HEK293 (cell line): ENCODE measurements around the gene CDC25C.
A peak's percentile ranks its signal among the peaks of the same experiment; 100 is the strongest.

Source experiments
- KLF7 ChIP-seq: fragments of 450-650 bp; formaldehyde crosslinking; IDR thresholded peaks from 2 replicates; pipeline ENCODE4 v1.5.1; 2016; ENCODE audit warnings: missing biosample characterization, missing genetic modification characterization, borderline replicate concordance
- KLF9 ChIP-seq: fragments of 450-650 bp; formaldehyde crosslinking; IDR thresholded peaks from 2 replicates; pipeline ENCODE4 v1.5.1; 2016; ENCODE audit warnings: missing biosample characterization, missing genetic modification characterization, low read depth
- PRDM1 ChIP-seq: fragments of 450-650 bp; formaldehyde crosslinking; IDR thresholded peaks from 2 replicates; pipeline ENCODE4; 2016; ENCODE audit warnings: missing biosample characterization, missing genetic modification characterization
- SALL2 ChIP-seq: fragments of 450-650 bp; formaldehyde crosslinking; IDR thresholded peaks from 2 replicates; pipeline ENCODE4 v1.5.0; 2017; ENCODE audit warnings: missing biosample characterization, mild to moderate bottlenecking, missing genetic modification characterization, borderline replicate concordance
- SCRT2 ChIP-seq: fragments of 450-650 bp; formaldehyde crosslinking; IDR thresholded peaks from 2 replicates; pipeline ENCODE4 v1.5.1; 2016; ENCODE audit warnings: missing biosample characterization, missing genetic modification characterization
- SP2 ChIP-seq: fragments of 450-650 bp; formaldehyde crosslinking; IDR thresholded peaks from 2 replicates; pipeline ENCODE4 v1.5.1; 2016; ENCODE audit warnings: missing biosample characterization, missing genetic modification characterization
- TCF7L2 ChIP-seq: IDR thresholded peaks from 2 replicates; pipeline ENCODE4 v1.6.1; 2011; ENCODE audit warnings: low read depth, mild to moderate bottlenecking, inconsistent platforms, low read length, moderate library complexity, borderline replicate concordance
- ZBTB1 ChIP-seq: fragments of 450-650 bp; formaldehyde crosslinking; IDR thresholded peaks from 2 replicates; pipeline ENCODE4 v1.5.1; 2016; ENCODE audit warnings: missing biosample characterization, missing genetic modification characterization
- ZBTB48 ChIP-seq: fragments of 450-650 bp; formaldehyde crosslinking; IDR thresholded peaks from 2 replicates; pipeline ENCODE4 v1.5.1; 2016; ENCODE audit warnings: missing biosample characterization, missing genetic modification characterization
- ZNF132 ChIP-seq: fragments of 450-650 bp; formaldehyde crosslinking; IDR thresholded peaks from 2 replicates; pipeline ENCODE4 v1.5.1; 2017; ENCODE audit warnings: missing biosample characterization, missing genetic modification characterization, borderline replicate concordance
- ZNF146 ChIP-seq: fragments of 450-650 bp; formaldehyde crosslinking; IDR thresholded peaks from 2 replicates; pipeline ENCODE4 v1.5.1; 2016; ENCODE audit warnings: missing biosample characterization, missing genetic modification characterization
- ZNF174 ChIP-seq: fragments of 450-650 bp; formaldehyde crosslinking; IDR thresholded peaks from 2 replicates; pipeline ENCODE4 v1.5.0; 2017; ENCODE audit warnings: missing biosample characterization, mild to moderate bottlenecking, missing genetic modification characterization
- ZNF19 ChIP-seq: fragments of 450-650 bp; formaldehyde crosslinking; IDR thresholded peaks from 2 replicates; pipeline ENCODE4; 2016; ENCODE audit warnings: missing biosample characterization, missing genetic modification characterization, low read depth
- ZNF2 ChIP-seq: fragments of 450-650 bp; formaldehyde crosslinking; IDR thresholded peaks from 2 replicates; pipeline ENCODE4 v1.5.1; 2016; ENCODE audit warnings: missing biosample characterization, missing genetic modification characterization
- ZNF391 ChIP-seq: fragments of 450-650 bp; formaldehyde crosslinking; IDR thresholded peaks from 2 replicates; pipeline ENCODE4 v1.5.1; 2016; ENCODE audit warnings: low read depth, missing biosample characterization, missing genetic modification characterization, borderline replicate concordance
- ZNF394 ChIP-seq: fragments of 450-650 bp; formaldehyde crosslinking; IDR thresholded peaks from 2 replicates; pipeline ENCODE4 v1.5.1; 2016; ENCODE audit warnings: missing biosample characterization, missing genetic modification characterization, mild to moderate bottlenecking, moderate library complexity, borderline replicate concordance
- ZNF426 ChIP-seq: fragments of 450-650 bp; formaldehyde crosslinking; IDR thresholded peaks from 2 replicates; pipeline ENCODE4 v1.5.1; 2017; ENCODE audit warnings: missing biosample characterization, missing genetic modification characterization, mild to moderate bottlenecking, inconsistent platforms, moderate library complexity
- ZNF510 ChIP-seq: fragments of 450-650 bp; formaldehyde crosslinking; IDR thresholded peaks from 2 replicates; pipeline ENCODE4 v1.5.1; 2018; ENCODE audit warnings: mild to moderate bottlenecking, missing genetic modification characterization, missing biosample characterization; ENCODE audit not compliant: insufficient replicate concordance
- ZNF560 ChIP-seq: fragments of 450-650 bp; formaldehyde crosslinking; IDR thresholded peaks from 2 replicates; pipeline ENCODE4 v1.5.1; 2017; ENCODE audit warnings: missing biosample characterization, missing genetic modification characterization, borderline replicate concordance
- ZNF610 ChIP-seq: fragments of 450-650 bp; formaldehyde crosslinking; IDR thresholded peaks from 2 replicates; pipeline ENCODE4 v1.5.1; 2016; ENCODE audit warnings: missing biosample characterization, missing genetic modification characterization, borderline replicate concordance
- ZNF623 ChIP-seq: fragments of 450-650 bp; formaldehyde crosslinking; IDR thresholded peaks from 2 replicates; pipeline ENCODE4 v1.5.1; 2016; ENCODE audit warnings: missing biosample characterization, missing genetic modification characterization
- ZNF76 ChIP-seq: fragments of 450-650 bp; formaldehyde crosslinking; IDR thresholded peaks from 2 replicates; pipeline ENCODE4; 2016; ENCODE audit warnings: low read depth, missing biosample characterization, missing genetic modification characterization, borderline replicate concordance
- ZNF776 ChIP-seq: fragments of 450-650 bp; formaldehyde crosslinking; IDR thresholded peaks from 2 replicates; pipeline ENCODE4 v1.5.0; 2017; ENCODE audit warnings: missing biosample characterization, missing genetic modification characterization, borderline replicate concordance
- ZNF785 ChIP-seq: fragments of 450-650 bp; formaldehyde crosslinking; IDR thresholded peaks from 2 replicates; pipeline ENCODE4 v1.5.1; 2016; ENCODE audit warnings: missing biosample characterization, missing genetic modification characterization
- ZNF792 ChIP-seq: fragments of 450-650 bp; formaldehyde crosslinking; IDR thresholded peaks from 2 replicates; pipeline ENCODE4 v1.5.1; 2016; ENCODE audit warnings: missing biosample characterization, missing genetic modification characterization
- ZNF837 ChIP-seq: fragments of 450-650 bp; formaldehyde crosslinking; IDR thresholded peaks from 2 replicates; pipeline ENCODE4 v1.5.1; 2016; ENCODE audit warnings: missing biosample characterization, missing genetic modification characterization
- TF ChIP-seq, protein P1 (sequence below): fragments of 450-650 bp; formaldehyde crosslinking; IDR thresholded peaks from 2 replicates; pipeline ENCODE4 v1.5.1; 2016; ENCODE audit warnings: missing biosample characterization, missing genetic modification characterization
- TF ChIP-seq, protein P2 (sequence below): fragments of 450-650 bp; formaldehyde crosslinking; IDR thresholded peaks from 2 replicates; pipeline ENCODE4 v1.5.1; 2017; ENCODE audit warnings: missing biosample characterization, missing genetic modification characterization
- TF ChIP-seq, protein P3 (sequence below): fragments of 450-650 bp; formaldehyde crosslinking; IDR thresholded peaks from 2 replicates; pipeline ENCODE4 v1.5.1; 2017; ENCODE audit warnings: missing biosample characterization, missing genetic modification characterization
- TF ChIP-seq, protein P4 (sequence below): fragments of 450-650 bp; formaldehyde crosslinking; conservative IDR thresholded peaks from 2 replicates; pipeline ENCODE4 v1.5.1; 2016; ENCODE audit warnings: low read depth, missing biosample characterization, missing genetic modification characterization

Gene CDC25C

DNA sequence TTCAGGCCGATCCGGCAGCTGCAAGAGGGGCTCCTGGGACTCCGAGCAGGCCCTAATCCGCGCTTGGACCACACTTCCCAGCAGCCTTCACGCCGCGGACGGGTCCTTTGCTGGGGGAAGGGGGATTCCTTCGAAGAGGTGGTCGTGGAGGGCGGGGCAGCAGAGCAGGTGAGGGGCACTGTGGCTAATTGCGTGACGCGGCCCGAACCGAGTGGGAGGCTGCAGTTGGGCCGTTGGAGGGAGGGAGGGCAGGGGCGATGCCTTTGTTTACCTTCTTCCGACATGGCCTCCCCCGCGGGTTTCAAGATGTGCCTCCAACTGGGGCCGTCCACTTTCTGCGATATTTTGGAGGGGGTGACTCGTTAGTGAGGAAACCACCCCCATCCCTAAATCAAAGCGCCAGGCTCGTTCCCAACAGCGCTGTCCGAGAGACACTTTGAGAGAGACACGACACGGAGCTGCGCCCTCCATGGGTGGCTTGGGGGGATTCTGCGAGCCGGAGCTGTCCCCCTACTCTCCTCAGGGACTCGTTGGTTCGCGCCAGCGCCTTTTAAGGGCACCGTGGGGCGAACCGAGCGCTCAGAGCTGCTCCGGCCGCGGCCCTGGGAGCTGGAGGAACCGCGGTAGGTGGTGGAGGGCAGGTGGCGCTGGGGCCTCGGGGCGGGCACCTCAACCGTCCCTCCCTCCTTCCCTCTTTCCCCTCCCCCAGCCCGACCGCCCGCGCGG is 6.2 kb upstream of the CDC25C start, which contains the start of gene FAM53C (continued):
- TF ChIP-seq ZNF394 (tag by site-specific recombination), result peak; percentile 72; the same call in 1 of the 2 replicates
- peak; percentile 96 for TF ChIP-seq ZNF76
- TF ChIP-seq, protein P1, sequence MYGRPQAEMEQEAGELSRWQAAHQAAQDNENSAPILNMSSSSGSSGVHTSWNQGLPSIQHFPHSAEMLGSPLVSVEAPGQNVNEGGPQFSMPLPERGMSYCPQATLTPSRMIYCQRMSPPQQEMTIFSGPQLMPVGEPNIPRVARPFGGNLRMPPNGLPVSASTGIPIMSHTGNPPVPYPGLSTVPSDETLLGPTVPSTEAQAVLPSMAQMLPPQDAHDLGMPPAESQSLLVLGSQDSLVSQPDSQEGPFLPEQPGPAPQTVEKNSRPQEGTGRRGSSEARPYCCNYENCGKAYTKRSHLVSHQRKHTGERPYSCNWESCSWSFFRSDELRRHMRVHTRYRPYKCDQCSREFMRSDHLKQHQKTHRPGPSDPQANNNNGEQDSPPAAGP (tag by site-specific recombination), result peak; percentile 73; the same call in 1 of the 2 replicates
- TF ChIP-seq ZNF19 (tag by site-specific recombination), result no peak
- TF ChIP-seq ZBTB48 (tag by site-specific recombination), result peak; percentile 46; the same call in 1 of the 2 replicates
- TF ChIP-seq KLF9 (tag by site-specific recombination), result peak; percentile 61; the same call in 1 of the 2 replicates
- TF ChIP-seq ZNF391 (tag by site-specific recombination), result peak; percentile 86; the same call in 1 of the 2 replicates
- TF ChIP-seq ZNF610 (tag by site-specific recombination), result peak; percentile 78
- no peak for TF ChIP-seq ZNF132 (tag by site-specific recombination)
- TF ChIP-seq ZNF785 (tag by site-specific recombination), result no peak
- TF ChIP-seq ZNF623 (tag by site-specific recombination), result no peak
- TF ChIP-seq ZNF776 (tag by site-specific recombination), result no peak
- no peak for TF ChIP-seq SALL2
- no peak for TF ChIP-seq ZNF426
- no peak for TF ChIP-seq ZNF510 (tag by site-specific recombination)
- TF ChIP-seq ZNF174, result no peak
- TF ChIP-seq, protein P2, sequence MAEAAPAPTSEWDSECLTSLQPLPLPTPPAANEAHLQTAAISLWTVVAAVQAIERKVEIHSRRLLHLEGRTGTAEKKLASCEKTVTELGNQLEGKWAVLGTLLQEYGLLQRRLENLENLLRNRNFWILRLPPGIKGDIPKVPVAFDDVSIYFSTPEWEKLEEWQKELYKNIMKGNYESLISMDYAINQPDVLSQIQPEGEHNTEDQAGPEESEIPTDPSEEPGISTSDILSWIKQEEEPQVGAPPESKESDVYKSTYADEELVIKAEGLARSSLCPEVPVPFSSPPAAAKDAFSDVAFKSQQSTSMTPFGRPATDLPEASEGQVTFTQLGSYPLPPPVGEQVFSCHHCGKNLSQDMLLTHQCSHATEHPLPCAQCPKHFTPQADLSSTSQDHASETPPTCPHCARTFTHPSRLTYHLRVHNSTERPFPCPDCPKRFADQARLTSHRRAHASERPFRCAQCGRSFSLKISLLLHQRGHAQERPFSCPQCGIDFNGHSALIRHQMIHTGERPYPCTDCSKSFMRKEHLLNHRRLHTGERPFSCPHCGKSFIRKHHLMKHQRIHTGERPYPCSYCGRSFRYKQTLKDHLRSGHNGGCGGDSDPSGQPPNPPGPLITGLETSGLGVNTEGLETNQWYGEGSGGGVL (tag by site-specific recombination), result peak; percentile 88
- peak; percentile 69; the same call in 1 of the 2 replicates for TF ChIP-seq ZNF837
- TF ChIP-seq KLF7, result peak; percentile 62; the same call in 1 of the 2 replicates
- peak; percentile 38; the same call in 1 of the 2 replicates for TF ChIP-seq ZNF146 (tag by site-specific recombination)
- TF ChIP-seq SP2 (tag by site-specific recombination), result peak; percentile 74
- TF ChIP-seq SCRT2 (tag by site-specific recombination), result no peak
- TF ChIP-seq ZNF2, result peak; percentile 75
- no peak for TF ChIP-seq ZNF792
- peak; percentile 57; the same call in 1 of the 2 replicates for TF ChIP-seq TCF7L2
- TF ChIP-seq, protein P3, sequence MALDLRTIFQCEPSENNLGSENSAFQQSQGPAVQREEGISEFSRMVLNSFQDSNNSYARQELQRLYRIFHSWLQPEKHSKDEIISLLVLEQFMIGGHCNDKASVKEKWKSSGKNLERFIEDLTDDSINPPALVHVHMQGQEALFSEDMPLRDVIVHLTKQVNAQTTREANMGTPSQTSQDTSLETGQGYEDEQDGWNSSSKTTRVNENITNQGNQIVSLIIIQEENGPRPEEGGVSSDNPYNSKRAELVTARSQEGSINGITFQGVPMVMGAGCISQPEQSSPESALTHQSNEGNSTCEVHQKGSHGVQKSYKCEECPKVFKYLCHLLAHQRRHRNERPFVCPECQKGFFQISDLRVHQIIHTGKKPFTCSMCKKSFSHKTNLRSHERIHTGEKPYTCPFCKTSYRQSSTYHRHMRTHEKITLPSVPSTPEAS (tag by site-specific recombination), result no peak
- TF ChIP-seq, protein P4, sequence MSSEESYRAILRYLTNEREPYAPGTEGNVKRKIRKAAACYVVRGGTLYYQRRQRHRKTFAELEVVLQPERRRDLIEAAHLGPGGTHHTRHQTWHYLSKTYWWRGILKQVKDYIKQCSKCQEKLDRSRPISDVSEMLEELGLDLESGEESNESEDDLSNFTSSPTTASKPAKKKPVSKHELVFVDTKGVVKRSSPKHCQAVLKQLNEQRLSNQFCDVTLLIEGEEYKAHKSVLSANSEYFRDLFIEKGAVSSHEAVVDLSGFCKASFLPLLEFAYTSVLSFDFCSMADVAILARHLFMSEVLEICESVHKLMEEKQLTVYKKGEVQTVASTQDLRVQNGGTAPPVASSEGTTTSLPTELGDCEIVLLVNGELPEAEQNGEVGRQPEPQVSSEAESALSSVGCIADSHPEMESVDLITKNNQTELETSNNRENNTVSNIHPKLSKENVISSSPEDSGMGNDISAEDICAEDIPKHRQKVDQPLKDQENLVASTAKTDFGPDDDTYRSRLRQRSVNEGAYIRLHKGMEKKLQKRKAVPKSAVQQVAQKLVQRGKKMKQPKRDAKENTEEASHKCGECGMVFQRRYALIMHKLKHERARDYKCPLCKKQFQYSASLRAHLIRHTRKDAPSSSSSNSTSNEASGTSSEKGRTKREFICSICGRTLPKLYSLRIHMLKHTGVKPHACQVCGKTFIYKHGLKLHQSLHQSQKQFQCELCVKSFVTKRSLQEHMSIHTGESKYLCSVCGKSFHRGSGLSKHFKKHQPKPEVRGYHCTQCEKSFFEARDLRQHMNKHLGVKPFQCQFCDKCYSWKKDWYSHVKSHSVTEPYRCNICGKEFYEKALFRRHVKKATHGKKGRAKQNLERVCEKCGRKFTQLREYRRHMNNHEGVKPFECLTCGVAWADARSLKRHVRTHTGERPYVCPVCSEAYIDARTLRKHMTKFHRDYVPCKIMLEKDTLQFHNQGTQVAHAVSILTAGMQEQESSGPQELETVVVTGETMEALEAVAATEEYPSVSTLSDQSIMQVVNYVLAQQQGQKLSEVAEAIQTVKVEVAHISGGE (tag by site-specific recombination), result peak; percentile 31; the same call in 1 of the 2 replicates
- no peak for TF ChIP-seq ZNF560 (tag by site-specific recombination)
- 0 out of 2 replicates have a peak, but pooled peaks have one; percentile 55 for TF ChIP-seq ZBTB1 (tag by site-specific recombination)
- TF ChIP-seq PRDM1 (tag by site-specific recombination), result no peak
